ENCODE data around the gene LILRA1. TPM values are rescaled to one million over a fixed set of nuclear protein-coding genes. Genes with fewer than 3 reads are reported as not detected.
A peak's percentile ranks its signal among the peaks of the same experiment; 100 is the strongest.
"Not testable (repeated sequence)": the region's sequence is repeated elsewhere in the genome, so short reads cannot be mapped to it uniquely, and the experiment has no call there.

The LILRA1 gene
- total RNA-seq, 3 donors from 2014 or later (not counting 1 experiment from before 2014, with no cell fraction given), result 1.4 to 13.0 (median 6.1) TPM

DNA sequence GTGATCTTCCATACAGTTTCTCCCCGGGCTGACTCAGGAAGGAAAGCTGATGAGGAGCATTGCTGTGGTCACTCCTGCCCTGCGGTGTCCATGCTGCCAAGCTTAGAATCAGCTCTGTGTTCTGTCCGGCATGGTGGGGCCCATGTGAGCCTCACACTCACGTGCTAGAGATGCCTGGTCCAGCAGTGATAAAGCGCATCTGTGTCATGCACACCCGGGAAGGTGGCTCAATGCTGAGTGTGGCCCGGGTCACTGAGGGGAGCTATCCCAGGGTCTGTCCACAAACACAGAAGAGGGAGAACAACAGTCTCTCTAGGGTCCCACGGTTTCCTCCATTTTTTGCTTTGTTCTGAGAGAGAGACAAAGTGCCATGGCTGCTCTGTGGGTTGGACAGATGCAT is 33.3 kb downstream of the LILRA1 start:
- TF ChIP-seq, protein P1, sequence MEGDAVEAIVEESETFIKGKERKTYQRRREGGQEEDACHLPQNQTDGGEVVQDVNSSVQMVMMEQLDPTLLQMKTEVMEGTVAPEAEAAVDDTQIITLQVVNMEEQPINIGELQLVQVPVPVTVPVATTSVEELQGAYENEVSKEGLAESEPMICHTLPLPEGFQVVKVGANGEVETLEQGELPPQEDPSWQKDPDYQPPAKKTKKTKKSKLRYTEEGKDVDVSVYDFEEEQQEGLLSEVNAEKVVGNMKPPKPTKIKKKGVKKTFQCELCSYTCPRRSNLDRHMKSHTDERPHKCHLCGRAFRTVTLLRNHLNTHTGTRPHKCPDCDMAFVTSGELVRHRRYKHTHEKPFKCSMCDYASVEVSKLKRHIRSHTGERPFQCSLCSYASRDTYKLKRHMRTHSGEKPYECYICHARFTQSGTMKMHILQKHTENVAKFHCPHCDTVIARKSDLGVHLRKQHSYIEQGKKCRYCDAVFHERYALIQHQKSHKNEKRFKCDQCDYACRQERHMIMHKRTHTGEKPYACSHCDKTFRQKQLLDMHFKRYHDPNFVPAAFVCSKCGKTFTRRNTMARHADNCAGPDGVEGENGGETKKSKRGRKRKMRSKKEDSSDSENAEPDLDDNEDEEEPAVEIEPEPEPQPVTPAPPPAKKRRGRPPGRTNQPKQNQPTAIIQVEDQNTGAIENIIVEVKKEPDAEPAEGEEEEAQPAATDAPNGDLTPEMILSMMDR (IDR thresholded peaks at IDR 0.05), result no peak
- ATAC-seq, result no peak
- intact Hi-C loops (cut with micrococcal nuclease), result no loop called here
- Mint-ChIP-seq H3K27ac (peak overlapping the region; percentile 50 to 76), H3K9me3 (no peaks in the 10 kb centered on the region), H3K36me3 (no peaks in the 10 kb centered on the region), H3K27me3 (ENCODE audit: low read depth in 2 of 2) (peaks cover 9 to 13% of the 10 kb centered on the region in 2 donors), H3K4me3 (no peak overlapping the region), H3K4me1 (peaks cover 48 to 73% of the 10 kb centered on the region in 2 donors)
- 91% methylated on average over 8 of the region's 8 CpGs for WGBS (ENCODE audit: insufficient coverage)
- no peak for DNase-seq
- peaks cover 52% of the 10 kb centered on the region for H3K4me1 ChIP-seq (ENCODE audit: control insufficient read depth, insufficient read depth, low read length)
- H3K27me3 ChIP-seq (ENCODE audit: control insufficient read depth, insufficient read depth, low read length), result no peaks in the 10 kb centered on the region
- H3K36me3 ChIP-seq (ENCODE audit: control insufficient read depth, insufficient read depth, low read length), result peaks cover 5% of the 10 kb centered on the region
- no peaks in the 10 kb centered on the region for H3K9me3 ChIP-seq (ENCODE audit: control insufficient read depth, insufficient read depth, low read length)
- no peak overlapping the region for H3K4me3 ChIP-seq (ENCODE audit: low read length)
- no peak overlapping the region for H3K27ac ChIP-seq (ENCODE audit: low read length)

DNA sequence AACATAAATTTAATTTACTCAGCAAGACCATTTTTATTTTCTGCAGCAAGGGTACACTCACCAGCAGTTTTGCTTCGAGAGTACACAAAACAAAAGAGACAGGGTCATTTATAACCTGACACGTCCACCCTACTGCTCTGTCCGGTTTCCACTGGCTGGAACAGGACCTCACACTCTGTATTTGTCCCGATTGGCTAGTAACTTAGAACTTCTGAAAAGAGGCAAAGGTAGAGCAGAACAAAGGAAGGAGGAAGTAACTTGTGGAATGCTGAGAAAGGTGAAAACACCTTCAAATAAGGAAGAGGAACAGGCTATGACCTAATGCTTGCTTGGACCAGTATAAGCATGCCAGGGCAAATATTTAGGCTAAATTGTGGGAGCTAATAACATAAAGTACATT is 34.5 kb downstream of the LILRA1 start:
- not testable (repeated sequence) for H3K36me3 Mint-ChIP-seq
- peaks cover 52% of the 10 kb centered on the region for H3K4me1 ChIP-seq (ENCODE audit: control insufficient read depth, insufficient read depth, low read length)
- WGBS (ENCODE audit: insufficient coverage), result 94% methylated on average over 4 of the region's 4 CpGs

DNA sequence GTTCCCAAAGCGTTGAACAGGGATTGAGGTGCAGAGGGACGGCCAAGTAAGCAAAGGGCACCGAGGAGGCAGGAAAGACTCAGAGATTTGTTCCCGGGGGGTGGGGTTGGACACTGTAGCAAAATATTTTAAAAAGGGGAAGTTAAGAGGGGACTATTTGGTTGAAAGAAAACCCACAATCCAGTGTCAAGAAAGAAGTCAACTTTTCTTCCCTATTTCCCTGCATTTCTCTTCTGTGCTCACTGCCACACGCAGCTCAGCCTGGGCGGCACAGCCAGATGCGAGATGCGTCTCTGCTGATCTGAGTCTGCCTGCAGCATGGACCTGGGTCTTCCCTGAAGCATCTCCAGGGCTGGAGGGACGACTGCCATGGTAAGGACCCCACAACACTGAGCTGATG is 36.8 kb downstream of the LILRA1 start, which contains the start of gene LILRB1:
Gene LILRB1, plus strand, starts transcription at position 223 of the 400 bp plus-strand sequence. CDS start 590 bp downstream, outside the sequence.
- H3K27me3 ChIP-seq (ENCODE audit: control insufficient read depth, insufficient read depth, low read length); H3K36me3 Mint-ChIP-seq; H3K27ac ChIP-seq (ENCODE audit: low read length); H3K9me3 ChIP-seq (ENCODE audit: control insufficient read depth, insufficient read depth, low read length); H3K9me3 Mint-ChIP-seq; DNase-seq: not testable (repeated sequence)
- 16% methylated on average over 9 of the region's 9 CpGs for WGBS (ENCODE audit: insufficient coverage)
- Mint-ChIP-seq H3K4me3 (peak within 1 kb of the TSS; percentile 60), H3K27ac (peak within 1 kb of the TSS; percentile 41 to 66), H3K27me3 (ENCODE audit: low read depth in 2 of 2) (peaks cover 9 to 13% of the 10 kb centered on the region in 2 donors), H3K4me1 (peaks cover 22 to 39% of the 10 kb centered on the region in 2 donors)
- intact Hi-C loops (cut with micrococcal nuclease), result loop anchor here (2.0 kb wide), 1 partner anchor 333 kb away; no protein-coding TSS in a partner anchor
- Histone ChIP-seq H3K36me3 (ENCODE audit: control insufficient read depth, insufficient read depth, low read length) (peaks cover 12% of the 10 kb centered on the region), H3K4me1 (ENCODE audit: control insufficient read depth, insufficient read depth, low read length) (peaks cover 37% of the 10 kb centered on the region), H3K4me3 (ENCODE audit: low read length) (peak within 1 kb of the TSS; percentile 4)
- ATAC-seq, result peak in 1 of 3 donors; percentile 12

More for the DNA sequence above, 34.5 kb downstream of the LILRA1 start:
- ATAC-seq; intact Hi-C loops (cut with micrococcal nuclease); H3K9me3 ChIP-seq (ENCODE audit: control insufficient read depth, insufficient read depth, low read length); H3K36me3 ChIP-seq (ENCODE audit: control insufficient read depth, insufficient read depth, low read length); DNase-seq; H3K27ac ChIP-seq (ENCODE audit: low read length); H3K4me3 ChIP-seq (ENCODE audit: low read length); H3K4me3 Mint-ChIP-seq; H3K9me3 Mint-ChIP-seq; H3K27me3 ChIP-seq (ENCODE audit: control insufficient read depth, insufficient read depth, low read length); H3K27ac Mint-ChIP-seq: not testable (repeated sequence)
- H3K27me3 Mint-ChIP-seq (ENCODE audit: low read depth in 2 of 2), result peaks cover 9 to 13% of the 10 kb centered on the region in 2 donors
- peaks cover 36 to 61% of the 10 kb centered on the region in 2 donors for H3K4me1 Mint-ChIP-seq

- intact Hi-C loops (cut with micrococcal nuclease), result loop anchor here (2.0 kb wide), 1 partner anchor 334 kb away; no protein-coding TSS in a partner anchor
- H3K27ac Mint-ChIP-seq, result peak overlapping the region; percentile 41 to 66
- peak overlapping the region; percentile 4 for H3K4me3 ChIP-seq (ENCODE audit: low read length)
Observed at GRCh38 chr19:54630782-54631181, 37.4 kb downstream of the LILRA1 start.

GRCh38 chr19:54631489-54632337 is 38.3 kb downstream of the LILRA1 start:
- peaks cover 9 to 13% of the 10 kb centered on the region in 2 donors for H3K27me3 Mint-ChIP-seq (ENCODE audit: low read depth in 2 of 2)

More at GRCh38 chr19:54630782-54631181, 37.4 kb downstream of the LILRA1 start:
- TF ChIP-seq, protein P1 (IDR thresholded peaks at IDR 0.05), result no peak
- H3K4me1 Mint-ChIP-seq, result peaks cover 19 to 34% of the 10 kb centered on the region in 2 donors
- no peaks in the 10 kb centered on the region for H3K36me3 Mint-ChIP-seq
- Histone ChIP-seq H3K9me3 (ENCODE audit: control insufficient read depth, insufficient read depth, low read length) (no peaks in the 10 kb centered on the region), H3K36me3 (ENCODE audit: control insufficient read depth, insufficient read depth, low read length) (peaks cover 12% of the 10 kb centered on the region), H3K27ac (ENCODE audit: low read length) (no peak overlapping the region), H3K27me3 (ENCODE audit: control insufficient read depth, insufficient read depth, low read length) (no peaks in the 10 kb centered on the region), H3K4me1 (ENCODE audit: control insufficient read depth, insufficient read depth, low read length) (peaks cover 32% of the 10 kb centered on the region)
- peaks cover 9 to 13% of the 10 kb centered on the region in 2 donors for H3K27me3 Mint-ChIP-seq (ENCODE audit: low read depth in 2 of 2)
- H3K4me3 Mint-ChIP-seq, result peak overlapping the region; percentile 60
- ATAC-seq (peak in 1 of 3 donors; percentile 35), DNase-seq (no peak)
- 14% methylated on average over 3 of the region's 6 CpGs for WGBS (ENCODE audit: insufficient coverage)
- H3K9me3 Mint-ChIP-seq, result no peaks in the 10 kb centered on the region

GRCh38 chr19:54632517-54632916 is 39.1 kb downstream of the LILRA1 start:
- H3K36me3 Mint-ChIP-seq; H3K27ac Mint-ChIP-seq; H3K27me3 ChIP-seq (ENCODE audit: control insufficient read depth, insufficient read depth, low read length); intact Hi-C loops (cut with micrococcal nuclease); H3K9me3 ChIP-seq (ENCODE audit: control insufficient read depth, insufficient read depth, low read length); H3K27ac ChIP-seq (ENCODE audit: low read length); H3K9me3 Mint-ChIP-seq; H3K4me3 ChIP-seq (ENCODE audit: low read length); DNase-seq; H3K36me3 ChIP-seq (ENCODE audit: control insufficient read depth, insufficient read depth, low read length); ATAC-seq; H3K4me3 Mint-ChIP-seq: not testable (repeated sequence)
- peaks cover 26% of the 10 kb centered on the region for H3K4me1 ChIP-seq (ENCODE audit: control insufficient read depth, insufficient read depth, low read length)
- WGBS (ENCODE audit: insufficient coverage), result 93% methylated on average over 16 of the region's 16 CpGs
- peaks cover 9 to 21% of the 10 kb centered on the region in 2 donors for H3K4me1 Mint-ChIP-seq
- H3K27me3 Mint-ChIP-seq (ENCODE audit: low read depth in 2 of 2), result peaks cover 9 to 13% of the 10 kb centered on the region in 2 donors

More at GRCh38 chr19:54631489-54632337, 38.3 kb downstream of the LILRA1 start:
- not testable (repeated sequence) for H3K9me3 ChIP-seq (ENCODE audit: control insufficient read depth, insufficient read depth, low read length); H3K27ac Mint-ChIP-seq; H3K9me3 Mint-ChIP-seq; H3K36me3 Mint-ChIP-seq; ATAC-seq; H3K4me3 Mint-ChIP-seq; DNase-seq; H3K27ac ChIP-seq (ENCODE audit: low read length); H3K4me3 ChIP-seq (ENCODE audit: low read length); H3K27me3 ChIP-seq (ENCODE audit: control insufficient read depth, insufficient read depth, low read length)
- intact Hi-C loops (cut with micrococcal nuclease), result loop anchor here (2.0 kb wide), 1 partner anchor 335 kb away; no protein-coding TSS in a partner anchor
- WGBS (ENCODE audit: insufficient coverage), result 92% methylated on average over 22 of the region's 23 CpGs
- H3K4me1 Mint-ChIP-seq, result peaks cover 10 to 25% of the 10 kb centered on the region in 2 donors
- peaks cover 11% of the 10 kb centered on the region for H3K36me3 ChIP-seq (ENCODE audit: control insufficient read depth, insufficient read depth, low read length)
- peaks cover 28% of the 10 kb centered on the region for H3K4me1 ChIP-seq (ENCODE audit: control insufficient read depth, insufficient read depth, low read length)

All from natural killer cell (primary cell).